AG04450 (cell line): ENCODE results near the gene KATNAL2. TPM values are rescaled to one million over a fixed set of nuclear protein-coding genes. Genes with fewer than 3 reads are reported as not detected.

Experiments
- CTCF ChIA-PET: fragments of 300-600, 350-600 bp; formaldehyde crosslinking; extraction: SDS; loops from one replicate; lab custom pipeline; 2022; ENCODE audit warnings: antibody characterized with exemption, inconsistent platforms; lab: Charles Lee
- POLR2A ChIA-PET: fragments of 350-600 bp; formaldehyde crosslinking; extraction: SDS; loops from one replicate; lab custom pipeline; 2021; ENCODE audit warnings: antibody characterized with exemption, inconsistent platforms; lab: Yijun Ruan, JAX
- DNase-seq: peaks from one replicate; pipeline ENCODE4 v3.0.0-alpha.2; 2011; ENCODE audit warnings: low read depth, low spot score
- H3K27ac ChIP-seq: one replicate; pipeline ENCODE4 v1.5.1; 2012; ENCODE audit warnings: low read depth, low read length, control low read depth
- H3K27me3 ChIP-seq: one replicate; pipeline ENCODE4 v1.6.0; 2012; ENCODE audit warnings: low read length; ENCODE audit not compliant: control insufficient read depth, insufficient read depth
- H3K4me3 ChIP-seq: 2 replicates; pipeline ENCODE4 v1.5.1; 2011; ENCODE audit warnings: mild to moderate bottlenecking, low read depth, low read length, control low read depth
- H3K9me3 ChIP-seq: 2 replicates; pipeline ENCODE4 v1.5.1; 2012; ENCODE audit warnings: low read length; ENCODE audit not compliant: control insufficient read depth, insufficient read depth
- polyA plus RNA-seq: library from polyadenylated mRNA; depleted of rRNA; stranded (reverse); fragments of >200 nt; gene quantifications from 2 replicates; pipeline ENCODE4 v1.2.3, GENCODE V29; 2011
- TF ChIP-seq, protein P1 (sequence below): IDR thresholded peaks from 2 replicates; pipeline ENCODE4 v1.5.1; 2011; ENCODE audit warnings: low read depth, low read length, control low read depth, inconsistent platforms

KATNAL2 gene
- polyA plus RNA-seq, 1 experiment: 1.9 TPM

GRCh38 chr18:46920653-46921052, 3.3 kb downstream of the KATNAL2 start:
- ChIA-PET POLR2A (no interaction called here), CTCF (no interaction called here)
- Histone ChIP-seq H3K27me3 (no peaks in the 10 kb centered on the region), H3K9me3 (no peaks in the 10 kb centered on the region), H3K4me3 (no peak overlapping the region), H3K27ac (no peak overlapping the region)
- DNase-seq: no peak
- TF ChIP-seq, protein P1, sequence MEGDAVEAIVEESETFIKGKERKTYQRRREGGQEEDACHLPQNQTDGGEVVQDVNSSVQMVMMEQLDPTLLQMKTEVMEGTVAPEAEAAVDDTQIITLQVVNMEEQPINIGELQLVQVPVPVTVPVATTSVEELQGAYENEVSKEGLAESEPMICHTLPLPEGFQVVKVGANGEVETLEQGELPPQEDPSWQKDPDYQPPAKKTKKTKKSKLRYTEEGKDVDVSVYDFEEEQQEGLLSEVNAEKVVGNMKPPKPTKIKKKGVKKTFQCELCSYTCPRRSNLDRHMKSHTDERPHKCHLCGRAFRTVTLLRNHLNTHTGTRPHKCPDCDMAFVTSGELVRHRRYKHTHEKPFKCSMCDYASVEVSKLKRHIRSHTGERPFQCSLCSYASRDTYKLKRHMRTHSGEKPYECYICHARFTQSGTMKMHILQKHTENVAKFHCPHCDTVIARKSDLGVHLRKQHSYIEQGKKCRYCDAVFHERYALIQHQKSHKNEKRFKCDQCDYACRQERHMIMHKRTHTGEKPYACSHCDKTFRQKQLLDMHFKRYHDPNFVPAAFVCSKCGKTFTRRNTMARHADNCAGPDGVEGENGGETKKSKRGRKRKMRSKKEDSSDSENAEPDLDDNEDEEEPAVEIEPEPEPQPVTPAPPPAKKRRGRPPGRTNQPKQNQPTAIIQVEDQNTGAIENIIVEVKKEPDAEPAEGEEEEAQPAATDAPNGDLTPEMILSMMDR: no peak

- H3K9me3 ChIP-seq: no peaks in the 10 kb centered on the region
- POLR2A ChIA-PET: interaction anchor here (2.0 kb wide), 1 partner anchor 22 kb away, joined by 12 read pairs; the partner anchor contains the start of genes KATNAL2 and PIAS2
- no peak for DNase-seq
- H3K4me3 ChIP-seq: no peak overlapping the region
- no peaks in the 10 kb centered on the region for H3K27me3 ChIP-seq
- no peak overlapping the region for H3K27ac ChIP-seq
- TF ChIP-seq, protein P1: no peak
- CTCF ChIA-PET: interaction anchor here (1.0 kb wide), 1 partner anchor 90 kb away, joined by 3 read pairs; no protein-coding TSS in a partner anchor
These were observed 22.0 kb downstream of the KATNAL2 start for GRCh38 chr18:46939337-46939963.

GRCh38 chr18:46939998-46940571, 22.7 kb downstream of the KATNAL2 start:
- no peaks in the 10 kb centered on the region for H3K9me3 ChIP-seq
- no peaks in the 10 kb centered on the region for H3K27me3 ChIP-seq
- TF ChIP-seq, protein P1: no peak
- no peak overlapping the region for H3K27ac ChIP-seq
- no peak for DNase-seq
- POLR2A ChIA-PET: interaction anchor here (2.0 kb wide), 1 partner anchor 22 kb away, joined by 12 read pairs; the partner anchor contains the start of genes KATNAL2 and PIAS2
- H3K4me3 ChIP-seq: no peak overlapping the region
- CTCF ChIA-PET: interaction anchor here (0.7 to 1.3 kb wide), 3 partner anchors 91 to 125 kb away, joined by 3 to 4 read pairs (median 3); no protein-coding TSS in a partner anchor

GRCh38 chr18:46942646-46943045, 25.2 kb downstream of the KATNAL2 start:
- POLR2A ChIA-PET: no interaction called here
- CTCF ChIA-PET: no interaction called here
- no peak for DNase-seq
- no peaks in the 10 kb centered on the region for H3K9me3 ChIP-seq
- no peak overlapping the region for H3K4me3 ChIP-seq
- no peak overlapping the region for H3K27ac ChIP-seq
- TF ChIP-seq, protein P1: no peak
- H3K27me3 ChIP-seq: no peaks in the 10 kb centered on the region
